HG03159 (cell line): ENCODE data around the gene PHACTR3.

Experiments
- ATAC-seq: cut with Tn5 transposase; IDR thresholded peaks from one replicate; pipeline ENCODE4 v1.9.1; 2021; ENCODE audit warnings: mild to moderate bottlenecking, moderate library complexity; ENCODE audit not compliant: unreplicated experiment

PHACTR3 gene

GRCh38 chr20:59823491-59824259 lies 219.3 kb downstream of the PHACTR3 start:
- no peak for ATAC-seq

DNA sequence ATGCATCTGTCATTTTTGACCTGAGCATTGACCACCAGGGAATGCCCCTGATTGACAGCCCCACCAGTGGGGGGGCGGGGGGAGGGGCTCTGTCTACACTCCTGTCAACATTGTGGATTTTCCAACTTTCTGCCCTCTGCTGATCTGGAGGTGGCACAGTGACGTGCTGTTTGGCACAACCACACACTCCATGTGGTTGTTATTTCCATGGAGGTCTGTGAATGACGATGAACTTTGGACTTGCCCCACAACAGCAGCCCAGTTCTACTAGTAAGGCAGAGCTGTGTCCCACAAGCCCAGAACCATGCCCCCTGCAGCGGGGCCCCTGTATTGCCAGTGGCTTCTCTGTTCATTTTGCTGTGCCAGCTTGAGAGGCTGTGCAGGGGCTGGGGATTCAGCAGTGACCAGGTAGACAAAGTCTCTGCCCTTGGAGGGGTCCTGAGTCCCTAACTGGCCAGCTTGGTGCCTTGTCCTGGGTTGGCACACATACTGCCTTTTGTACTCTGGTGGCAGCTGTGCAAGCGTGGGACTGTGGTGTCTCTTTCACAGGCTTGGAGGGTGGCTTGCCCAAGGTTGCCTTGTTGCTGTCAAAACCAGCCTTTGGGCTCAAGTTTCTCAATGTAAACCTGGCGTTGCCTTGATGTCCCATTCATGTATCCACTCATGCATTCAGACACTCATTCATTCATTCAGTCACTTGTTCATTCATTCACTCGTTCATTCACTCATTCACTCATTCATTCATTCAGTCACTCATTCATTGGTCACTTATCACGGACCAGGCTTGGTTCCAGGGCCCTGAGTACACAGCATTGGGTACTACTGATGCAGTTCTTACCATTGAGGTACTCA lies 220.6 kb downstream of the PHACTR3 start:
- ATAC-seq: no peak

DNA sequence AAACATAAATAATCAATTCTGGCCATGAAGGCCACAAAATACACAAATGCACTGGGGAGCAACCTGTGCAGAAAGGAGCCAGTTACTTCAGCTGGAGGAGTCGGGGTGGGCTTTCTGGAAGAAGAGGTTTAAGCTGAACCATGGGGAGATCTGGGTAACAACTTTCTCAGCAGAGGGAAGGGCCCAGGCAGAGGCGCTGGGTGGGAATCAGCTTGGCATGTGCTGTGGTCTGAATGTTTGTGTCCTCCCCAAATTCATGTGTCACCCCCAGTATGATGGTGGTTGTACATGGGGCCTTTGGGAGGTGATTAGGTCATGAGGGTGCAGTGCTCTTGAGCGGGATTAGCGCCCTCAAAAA lies 221.2 kb downstream of the PHACTR3 start:
- ATAC-seq: no peak

DNA sequence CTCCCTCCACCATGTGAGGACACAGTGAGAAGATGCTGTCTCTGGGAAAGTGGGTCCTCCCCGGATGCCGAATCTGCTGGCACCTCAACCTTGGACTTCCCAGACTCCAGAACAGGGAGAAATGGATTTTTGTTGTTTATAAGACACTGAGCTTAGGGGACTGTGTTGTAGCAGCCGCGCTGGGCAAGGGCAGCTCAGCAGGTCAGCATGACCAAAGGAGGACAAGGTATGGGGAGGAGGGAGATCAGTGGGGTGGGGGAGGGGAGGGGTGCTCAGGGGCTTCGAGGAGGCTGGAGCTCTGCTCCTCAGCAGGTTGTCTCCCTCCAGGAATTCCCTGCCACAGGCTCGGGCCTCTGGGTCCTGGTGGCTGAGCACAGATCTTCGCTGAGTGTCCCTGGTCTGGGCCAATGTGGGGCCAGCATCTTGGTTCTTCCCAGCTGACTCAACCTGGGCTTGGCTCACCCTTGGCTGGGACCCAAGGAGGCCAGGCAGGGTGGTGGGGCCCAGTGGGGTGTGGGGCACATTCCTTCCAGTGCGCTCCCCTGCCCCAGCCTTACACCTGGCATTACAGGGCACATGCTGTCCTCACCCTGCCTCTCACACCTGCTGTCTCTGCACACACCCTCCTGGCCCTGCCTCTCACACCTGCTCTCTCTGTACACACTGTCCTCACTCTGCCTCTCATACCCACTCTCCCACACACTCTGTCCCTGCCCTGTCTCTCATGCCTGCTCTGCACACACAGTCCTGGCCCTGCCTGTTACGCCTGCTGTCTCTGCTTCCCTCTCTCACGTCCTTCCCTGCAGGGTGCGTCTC lies 221.8 kb downstream of the PHACTR3 start:
- no peak for ATAC-seq

GRCh38 chr20:59827138-59828056 lies 223.1 kb downstream of the PHACTR3 start:
- ATAC-seq: no peak

DNA sequence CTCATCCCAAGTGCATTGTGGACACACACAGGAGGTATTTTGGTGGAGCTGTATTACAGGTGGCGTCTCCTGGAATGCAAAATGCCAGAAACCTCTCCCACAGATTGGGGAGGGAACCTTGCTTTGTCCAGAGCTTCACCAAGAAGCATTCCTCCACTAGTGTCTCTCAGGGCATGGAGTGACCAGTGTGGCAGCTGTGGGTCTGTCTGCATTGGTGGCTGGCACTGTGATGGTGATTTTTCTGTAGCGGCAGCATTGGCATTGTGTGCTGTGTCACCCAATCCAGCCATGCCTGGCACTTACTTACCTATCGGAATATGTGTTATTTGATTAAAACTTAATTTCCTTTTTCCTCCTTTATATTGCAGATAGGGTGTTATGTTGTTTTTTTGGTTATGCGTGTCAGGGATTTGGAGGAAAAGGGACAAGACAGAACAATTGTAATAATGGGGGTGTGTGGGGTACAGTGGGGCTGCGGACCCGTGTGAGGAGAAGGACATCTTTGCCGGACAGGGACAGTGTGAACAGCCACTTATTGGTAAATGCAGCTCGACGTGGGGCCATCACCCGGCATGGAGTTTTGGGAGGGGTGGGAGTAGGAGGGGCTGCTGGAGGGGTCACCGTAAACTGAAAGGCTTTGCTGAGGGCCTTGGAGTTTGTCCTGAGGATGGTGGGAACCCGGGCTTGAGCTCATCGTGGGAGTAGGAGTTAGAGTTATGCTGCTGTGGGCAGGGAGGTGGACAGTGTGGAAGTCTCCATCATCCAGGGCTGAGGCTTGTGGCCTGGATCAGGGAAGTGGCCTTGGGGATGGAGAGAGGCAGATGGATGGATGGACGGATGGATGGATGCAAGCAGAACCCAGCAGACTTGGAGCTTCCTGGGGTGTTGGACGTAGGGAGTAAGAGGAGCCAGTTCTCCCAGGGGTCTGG lies 224.0 kb downstream of the PHACTR3 start:
- ATAC-seq: no peak

DNA sequence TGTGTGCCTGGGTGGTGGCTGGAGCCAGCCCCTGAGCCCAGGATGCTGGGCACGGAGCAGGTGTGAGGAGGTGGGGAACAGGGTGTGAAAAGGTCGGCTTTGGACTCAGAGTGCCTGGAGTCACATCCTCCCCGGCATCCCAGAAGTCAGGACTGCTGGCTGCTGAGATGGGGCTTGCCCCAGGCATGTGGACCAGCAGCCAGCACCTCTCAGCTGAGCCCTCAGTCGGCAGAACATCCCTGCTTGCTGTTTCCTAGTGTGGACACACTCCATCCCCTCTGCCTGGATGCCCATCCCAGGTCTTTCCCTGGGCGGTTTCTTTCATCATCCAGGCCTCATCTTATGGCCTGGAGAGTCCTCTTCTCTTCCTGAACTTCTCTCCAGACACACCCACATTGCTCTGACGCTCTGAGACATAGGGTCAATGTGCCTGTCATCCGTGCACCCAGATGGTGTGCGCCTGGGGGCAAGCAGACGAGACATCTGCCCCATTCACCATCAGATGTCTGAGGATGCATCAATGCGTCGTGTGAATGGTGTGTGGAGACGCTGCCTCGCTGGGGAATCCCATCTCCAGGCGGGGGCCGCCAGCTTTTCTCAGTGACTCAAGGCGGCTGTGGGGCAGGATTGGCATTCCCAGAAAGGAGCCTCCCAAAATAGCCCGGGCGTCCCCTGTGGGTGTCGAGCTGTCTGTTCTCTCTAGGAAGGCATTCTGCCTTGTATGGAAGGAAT lies 224.9 kb downstream of the PHACTR3 start:
- no peak for ATAC-seq

DNA sequence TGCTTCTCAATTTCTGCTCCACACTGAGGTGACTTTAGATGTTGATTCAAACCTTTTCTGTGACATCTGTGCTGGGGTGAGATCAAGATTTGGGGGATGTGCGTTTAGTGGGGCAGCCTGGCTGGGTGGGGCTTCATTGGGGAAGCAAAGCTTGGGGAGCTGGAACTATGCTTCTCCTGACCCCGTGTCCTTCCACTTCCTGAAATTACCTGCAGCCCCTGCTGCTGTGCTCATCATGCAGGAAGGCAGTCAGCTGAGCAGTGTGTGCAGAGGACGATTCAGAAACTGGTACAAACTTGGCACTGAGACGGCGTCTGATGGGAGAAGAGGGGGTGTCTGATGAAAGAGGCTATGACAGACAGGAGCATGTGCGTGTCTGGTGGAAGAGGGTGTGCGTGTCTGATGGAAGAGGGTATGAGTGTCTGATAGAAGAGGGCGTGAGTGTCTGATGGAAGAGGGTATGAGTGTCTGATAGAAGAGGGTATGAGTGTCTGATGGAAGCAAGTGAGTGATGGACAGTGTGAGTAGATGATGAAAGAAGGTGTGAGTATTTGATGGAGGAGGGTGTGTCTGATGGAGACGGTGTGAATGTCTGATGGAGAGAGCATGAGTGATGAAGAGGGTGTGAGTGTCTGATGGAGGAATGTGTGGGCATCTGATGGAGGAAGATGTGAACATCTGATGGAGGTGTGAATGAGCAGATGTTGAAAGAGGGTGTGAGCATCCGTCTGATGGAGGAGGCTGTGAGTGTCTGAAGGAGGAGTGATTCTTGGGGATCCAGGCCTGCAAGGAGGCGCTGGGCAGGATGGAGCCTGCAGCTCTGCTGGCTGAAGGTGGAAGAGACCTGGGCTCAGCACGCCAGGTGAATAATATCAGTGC lies 225.7 kb downstream of the PHACTR3 start:
- ATAC-seq: no peak

- ATAC-seq: no peak
Observed at GRCh38 chr20:59830665-59831023, 226.3 kb downstream of the PHACTR3 start.

- no peak for ATAC-seq
Observed at GRCh38 chr20:59831024-59831915, 226.9 kb downstream of the PHACTR3 start.

- ATAC-seq: no peak
Observed at GRCh38 chr20:59831916-59832270, 227.6 kb downstream of the PHACTR3 start.

- ATAC-seq: no peak
Observed at GRCh38 chr20:59832406-59833363, 228.3 kb downstream of the PHACTR3 start.

DNA sequence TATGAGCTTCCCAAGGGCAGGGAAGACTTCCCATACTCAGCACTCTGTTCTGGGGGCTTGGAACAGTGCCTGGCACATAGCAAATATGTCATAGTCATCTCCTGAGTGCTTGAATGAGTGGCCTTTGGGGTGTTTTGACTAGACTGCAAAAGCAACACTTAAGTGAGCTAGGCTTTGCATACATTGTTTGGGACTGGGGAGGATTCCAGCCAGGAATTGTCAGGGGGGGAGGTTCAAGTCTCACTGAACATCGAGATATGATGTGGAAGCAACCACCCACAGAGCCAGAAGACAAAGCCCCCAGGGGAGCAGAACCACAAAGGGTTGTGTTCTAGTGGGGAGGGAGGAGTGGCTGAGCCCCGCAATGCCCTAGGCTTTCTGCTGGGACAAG lies 230.7 kb downstream of the PHACTR3 start:
- ATAC-seq: no peak

GRCh38 chr20:59835448-59836395 lies 231.4 kb downstream of the PHACTR3 start:
- no peak for ATAC-seq

DNA sequence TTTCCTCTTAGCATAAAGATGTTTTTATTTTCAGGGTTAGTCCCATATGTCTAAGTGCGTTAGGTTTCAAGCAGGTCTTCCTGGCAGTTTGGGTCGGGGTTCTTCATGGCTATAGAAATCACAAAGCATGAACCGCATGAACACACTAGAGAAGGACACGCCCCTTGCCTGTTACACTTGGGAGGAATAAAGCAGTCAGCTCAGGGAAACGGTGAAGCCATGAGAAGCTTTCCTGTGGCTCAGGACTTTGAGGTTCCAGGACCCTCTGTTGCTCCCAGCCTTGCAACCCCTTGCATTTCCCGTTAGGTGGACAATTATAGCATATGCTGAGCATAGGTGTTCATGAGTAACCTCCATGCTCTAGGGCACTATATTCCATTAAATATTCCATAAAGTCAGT lies 232.4 kb downstream of the PHACTR3 start:
- ATAC-seq: no peak
